ENCODE measurements around the gene ZNF511. TPM values are rescaled to one million over a fixed set of nuclear protein-coding genes. Genes with fewer than 3 reads are reported as not detected.
"Not testable (repeated sequence)": the region's sequence is repeated elsewhere in the genome, so short reads cannot be mapped to it uniquely, and the experiment has no call there.

Gene ZNF511
- total RNA-seq, 1 donor from 2014 or later = 14.6 TPM

GRCh38 chr10:133314911-133315310 is 6.2 kb downstream of the ZNF511 start:
- no peak for DNase-seq (ENCODE audit: low read depth)

GRCh38 chr10:133315847-133316246 is 7.1 kb downstream of the ZNF511 start:
- DNase-seq (ENCODE audit: low read depth) = no peak

DNA sequence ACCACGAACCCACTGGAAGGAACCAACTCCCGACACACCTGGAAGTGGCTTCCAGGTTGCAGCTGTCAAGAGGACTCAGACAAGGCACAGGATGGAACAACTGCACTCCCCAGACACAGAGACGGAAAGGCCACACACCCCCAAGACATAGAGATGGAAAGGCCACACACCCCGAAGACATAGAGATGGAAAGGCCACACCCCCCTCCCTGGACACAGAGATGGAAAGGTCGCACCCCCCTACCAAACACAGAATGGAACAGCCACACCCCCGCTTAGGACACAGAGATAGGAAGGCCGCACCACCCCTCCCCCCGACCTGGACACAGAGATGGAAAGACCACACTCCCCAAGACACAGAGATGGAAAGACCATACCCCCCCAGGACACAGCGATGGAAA is 7.6 kb downstream of the ZNF511 start:
- no peak for DNase-seq (ENCODE audit: low read depth)

- no peak for DNase-seq (ENCODE audit: low read depth)
Measured at GRCh38 chr10:133316732-133317131, 8.0 kb downstream of the ZNF511 start.

- peak; percentile 9 for DNase-seq (ENCODE audit: low read depth)
Measured at GRCh38 chr10:133318494-133319127, 9.9 kb downstream of the ZNF511 start.

DNA sequence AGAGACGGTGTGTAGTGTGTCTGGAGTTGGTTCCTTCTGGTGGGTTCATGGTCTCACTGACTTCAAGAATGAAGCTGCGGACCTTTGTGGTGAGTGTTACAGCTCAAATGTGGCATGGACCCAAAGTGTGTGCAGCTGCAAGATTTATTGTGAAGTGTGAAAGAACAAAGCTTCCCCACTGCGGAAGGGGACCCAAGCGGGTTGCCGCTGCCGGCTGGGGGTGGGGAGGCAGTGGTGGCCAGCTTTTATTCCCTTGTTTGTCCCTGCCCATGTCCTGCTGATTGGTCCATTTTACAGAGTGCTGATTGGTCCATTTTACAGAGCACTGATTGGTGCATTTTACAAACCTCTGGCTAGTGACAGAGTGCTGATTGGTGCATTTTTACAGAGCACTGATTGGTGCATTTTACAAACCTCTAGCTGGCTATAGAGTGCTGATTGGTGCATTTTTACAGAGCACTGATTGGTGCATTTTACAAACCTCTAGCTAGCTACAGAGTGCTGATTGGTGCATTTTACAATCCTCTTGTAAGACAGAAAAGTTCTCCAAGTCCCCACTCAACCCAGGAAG is 12.2 kb downstream of the ZNF511 start:
- not testable (repeated sequence) for DNase-seq (ENCODE audit: low read depth)

- DNase-seq (ENCODE audit: low read depth) = not testable (repeated sequence)
Measured at GRCh38 chr10:133322064-133322709, 13.5 kb downstream of the ZNF511 start.

DNA sequence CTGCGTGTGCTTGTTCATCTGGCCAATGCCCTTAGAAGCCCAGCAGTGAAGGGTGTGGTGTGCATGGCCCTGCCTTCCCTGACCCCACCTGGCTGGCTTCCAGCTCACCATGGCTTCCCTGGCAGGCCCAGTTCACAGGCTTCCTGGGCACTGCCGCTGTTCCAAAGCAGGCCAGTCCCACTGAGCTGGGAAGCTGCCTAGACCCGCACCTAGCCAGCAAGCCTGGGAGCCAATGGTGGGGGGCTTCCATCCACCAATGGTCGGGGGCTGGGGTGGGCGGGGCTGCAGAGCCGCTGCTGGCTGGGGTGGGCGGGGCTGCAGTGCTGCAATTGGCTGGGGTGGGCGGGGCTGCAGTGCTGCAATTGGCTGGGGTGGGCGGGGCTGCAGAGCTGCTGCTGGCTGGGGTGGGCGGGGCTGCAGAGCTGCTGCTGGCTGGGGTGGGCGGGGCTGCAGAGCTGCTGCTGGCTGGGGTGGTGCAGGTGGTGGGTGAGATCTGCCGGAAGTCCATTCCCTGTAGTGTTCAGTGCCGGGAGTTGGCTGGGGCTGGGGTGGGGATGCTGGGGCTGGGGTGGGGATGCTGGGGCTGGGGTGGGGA is 15.6 kb downstream of the ZNF511 start:
- DNase-seq (ENCODE audit: low read depth) = peak; percentile 66

GRCh38 chr10:133324857-133325260 is 16.1 kb downstream of the ZNF511 start:
- DNase-seq (ENCODE audit: low read depth) = no peak

- no peak for DNase-seq (ENCODE audit: low read depth)
Measured at GRCh38 chr10:133325440-133326222, 16.9 kb downstream of the ZNF511 start.

GRCh38 chr10:133326223-133326551 is 17.5 kb downstream of the ZNF511 start:
- no peak for DNase-seq (ENCODE audit: low read depth)

DNA sequence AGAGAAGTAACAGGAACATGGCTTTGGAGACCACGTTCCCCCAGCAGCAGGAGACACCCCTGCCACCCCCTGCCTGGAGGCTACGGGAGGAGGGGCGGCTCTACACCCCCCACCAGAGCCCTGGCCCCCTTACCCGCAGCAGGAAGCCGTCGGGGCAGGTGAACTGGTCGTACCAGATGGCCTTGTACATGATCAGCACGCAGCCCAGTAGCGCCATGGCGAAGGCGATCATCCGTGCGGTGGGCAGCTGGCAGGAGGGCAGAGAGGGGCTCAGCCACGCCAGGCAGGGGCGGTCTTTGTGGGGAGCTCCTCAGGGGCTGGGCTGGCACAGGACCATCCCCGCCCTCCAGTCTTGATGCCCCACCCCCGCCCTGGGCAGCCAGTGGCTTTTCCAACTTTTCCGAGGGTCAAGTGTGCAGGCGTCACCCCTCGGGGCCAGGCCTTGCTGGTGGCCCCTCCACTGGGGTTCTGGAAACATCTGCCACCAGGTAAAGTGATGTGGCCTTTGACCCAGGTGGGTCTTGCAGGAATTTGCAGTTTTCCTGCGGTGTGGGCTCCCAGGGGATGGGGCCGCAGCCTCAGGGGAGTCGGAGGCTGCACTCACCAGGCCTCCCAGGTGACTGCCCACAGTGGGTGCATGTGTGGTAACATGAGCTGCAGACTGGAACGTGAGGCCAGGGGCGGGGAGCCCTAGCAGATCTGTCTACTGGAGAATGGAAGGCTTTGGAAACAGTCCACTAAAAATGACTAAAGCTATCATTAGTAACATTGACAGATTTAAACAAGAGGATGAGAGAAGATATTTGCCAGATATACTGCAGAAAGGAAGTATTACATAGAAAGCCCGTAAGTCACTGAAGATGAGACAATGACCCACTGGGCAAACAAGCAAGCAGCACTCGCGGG is 18.3 kb downstream of the ZNF511 start:
- no peak for DNase-seq (ENCODE audit: low read depth)

- DNase-seq (ENCODE audit: low read depth) = no peak
Measured at GRCh38 chr10:133327651-133328357, 19.1 kb downstream of the ZNF511 start.

- no peak for DNase-seq (ENCODE audit: low read depth)
Measured at GRCh38 chr10:133328358-133329343, 19.9 kb downstream of the ZNF511 start.

DNA sequence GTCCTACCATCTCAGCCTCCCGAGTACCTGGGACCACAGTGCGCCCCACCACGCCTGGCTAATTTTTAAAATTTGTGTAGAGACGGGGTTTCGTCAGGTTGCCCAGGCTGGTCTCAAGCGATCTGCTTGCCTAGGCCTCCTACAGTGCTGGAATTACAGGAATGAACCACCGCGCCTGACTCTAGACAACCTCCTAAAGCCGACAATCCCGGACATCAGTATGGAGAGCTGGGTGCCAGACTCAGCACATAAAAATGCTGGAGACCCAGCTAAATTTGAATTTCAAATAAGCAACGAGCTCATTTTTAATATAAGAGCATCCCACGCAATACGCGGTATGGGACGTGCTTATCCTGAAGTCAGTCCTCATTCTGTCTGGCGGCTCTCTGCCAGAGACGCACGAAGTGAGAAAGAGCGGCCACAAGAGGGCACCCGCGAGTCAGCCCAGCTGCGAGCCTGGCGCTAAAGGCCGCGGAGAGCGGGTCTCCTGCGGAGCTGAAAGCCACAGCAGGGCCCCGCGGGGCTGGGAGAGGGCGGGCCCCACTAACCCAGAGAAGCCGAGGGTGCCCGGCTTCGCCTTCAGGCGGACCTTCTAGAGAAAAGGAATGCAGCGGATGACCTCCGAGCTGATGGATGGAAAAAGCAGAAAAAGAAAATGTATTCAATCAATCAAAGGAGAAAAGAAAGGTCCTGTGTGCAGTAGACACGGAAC is 20.9 kb downstream of the ZNF511 start:
- DNase-seq (ENCODE audit: low read depth) = peak; percentile 53

GRCh38 chr10:133332936-133333699 is 24.4 kb downstream of the ZNF511 start:
- DNase-seq (ENCODE audit: low read depth) = no peak

DNA sequence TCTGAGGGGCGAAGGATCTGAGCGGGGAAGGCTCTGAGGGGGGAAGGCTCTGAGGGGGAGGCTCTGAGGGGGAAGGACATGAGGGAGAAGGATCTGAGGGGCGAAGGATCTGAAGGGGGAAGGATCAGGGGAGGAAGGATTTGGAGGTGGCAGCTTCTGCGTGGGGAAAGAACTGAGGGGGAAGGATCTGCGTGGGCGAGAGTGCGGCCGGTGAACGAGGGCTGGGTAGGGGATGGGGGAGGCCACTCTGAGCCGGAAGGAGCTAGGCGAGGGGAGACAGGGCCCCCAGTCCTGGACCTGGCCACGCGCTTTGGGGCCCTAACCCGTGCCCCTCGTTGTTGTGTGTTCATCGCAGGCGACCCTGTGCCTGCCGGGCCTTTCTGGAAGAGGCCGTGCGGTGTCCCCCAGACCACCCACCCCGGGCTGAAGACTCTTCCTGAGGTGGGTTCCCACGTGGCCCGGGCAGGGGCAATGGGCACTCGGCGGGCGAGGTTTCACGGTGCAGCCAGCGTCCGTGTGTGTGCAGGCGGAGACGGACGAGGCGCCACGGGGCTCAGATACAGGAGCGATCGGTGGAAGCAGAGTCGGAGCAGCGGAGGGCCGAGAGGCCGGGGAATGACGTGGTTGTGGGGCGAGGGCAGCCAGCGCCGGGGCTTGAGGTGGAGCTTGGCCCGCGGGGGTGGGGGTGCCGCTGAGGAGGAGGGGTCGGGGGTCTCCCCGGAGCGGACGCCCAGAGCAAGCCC is 26.0 kb downstream of the ZNF511 start:
- no peak for DNase-seq (ENCODE audit: low read depth)
